HG03196 (cell line): Measurements from ENCODE around the gene A4GNT.
"Not testable (repeated sequence)": the region's sequence is repeated elsewhere in the genome, so short reads cannot be mapped to it uniquely, and the experiment has no call there.

Source experiments
- ATAC-seq: cut with Tn5 transposase; IDR thresholded peaks from one replicate; pipeline ENCODE4 v1.9.1; 2021; ENCODE audit not compliant: unreplicated experiment

A4GNT gene

DNA sequence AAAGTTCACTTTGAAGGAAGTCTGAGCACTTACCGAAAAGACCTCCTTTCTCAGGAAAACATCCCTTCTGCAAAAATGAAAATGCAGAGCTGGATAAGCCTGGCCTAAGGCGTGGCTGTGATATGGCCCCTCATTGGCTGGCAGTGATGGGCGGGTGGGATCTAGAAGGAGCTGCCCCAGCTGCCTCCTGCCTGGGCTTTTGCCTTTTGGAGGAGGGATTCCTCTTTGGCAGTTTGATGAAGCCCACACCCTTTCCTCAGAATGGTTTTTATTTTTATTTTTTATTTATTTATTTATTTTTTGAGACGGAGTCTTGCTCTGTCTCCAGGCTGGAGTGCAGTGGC lies 12.8 kb downstream of the A4GNT start:
- ATAC-seq, result no peak

DNA sequence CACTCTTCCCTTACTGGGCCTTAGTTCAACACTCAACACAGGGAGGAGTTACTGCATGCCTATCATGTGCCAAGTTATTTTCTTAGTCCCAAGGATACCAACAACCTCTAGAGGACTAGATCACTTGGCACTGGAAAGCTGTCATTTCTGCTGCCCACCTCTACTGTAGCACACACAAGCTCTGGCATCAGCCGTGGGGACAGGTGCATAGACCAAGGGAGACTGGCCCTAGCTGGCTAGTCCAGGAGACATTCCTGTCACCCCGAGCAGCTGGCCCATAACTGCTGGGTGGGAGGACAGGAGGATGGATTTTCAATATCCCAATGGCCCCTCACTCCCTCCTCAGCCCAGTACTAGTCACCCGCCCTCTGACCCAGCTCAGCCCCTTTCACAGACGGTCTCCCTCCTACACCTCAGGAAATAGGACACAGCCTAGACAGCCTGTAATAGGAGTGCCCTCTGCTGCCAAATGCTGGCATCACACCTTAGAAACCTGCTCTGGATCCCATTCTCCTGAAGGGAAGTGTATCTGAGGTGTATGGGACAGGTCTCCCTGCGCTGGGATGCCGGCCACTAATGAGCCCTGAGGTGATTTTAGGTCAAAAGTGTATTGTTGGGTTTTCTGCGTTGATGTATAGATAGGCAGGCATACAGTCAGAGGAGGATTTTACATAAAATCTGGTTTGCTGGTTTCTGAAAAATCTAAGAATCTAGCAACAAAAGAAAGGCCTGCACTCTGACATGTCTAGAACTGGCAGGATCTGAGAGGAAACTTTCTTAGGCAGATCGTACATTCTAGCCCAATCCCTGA lies 13.4 kb downstream of the A4GNT start:
- peak; percentile 47 for ATAC-seq

DNA sequence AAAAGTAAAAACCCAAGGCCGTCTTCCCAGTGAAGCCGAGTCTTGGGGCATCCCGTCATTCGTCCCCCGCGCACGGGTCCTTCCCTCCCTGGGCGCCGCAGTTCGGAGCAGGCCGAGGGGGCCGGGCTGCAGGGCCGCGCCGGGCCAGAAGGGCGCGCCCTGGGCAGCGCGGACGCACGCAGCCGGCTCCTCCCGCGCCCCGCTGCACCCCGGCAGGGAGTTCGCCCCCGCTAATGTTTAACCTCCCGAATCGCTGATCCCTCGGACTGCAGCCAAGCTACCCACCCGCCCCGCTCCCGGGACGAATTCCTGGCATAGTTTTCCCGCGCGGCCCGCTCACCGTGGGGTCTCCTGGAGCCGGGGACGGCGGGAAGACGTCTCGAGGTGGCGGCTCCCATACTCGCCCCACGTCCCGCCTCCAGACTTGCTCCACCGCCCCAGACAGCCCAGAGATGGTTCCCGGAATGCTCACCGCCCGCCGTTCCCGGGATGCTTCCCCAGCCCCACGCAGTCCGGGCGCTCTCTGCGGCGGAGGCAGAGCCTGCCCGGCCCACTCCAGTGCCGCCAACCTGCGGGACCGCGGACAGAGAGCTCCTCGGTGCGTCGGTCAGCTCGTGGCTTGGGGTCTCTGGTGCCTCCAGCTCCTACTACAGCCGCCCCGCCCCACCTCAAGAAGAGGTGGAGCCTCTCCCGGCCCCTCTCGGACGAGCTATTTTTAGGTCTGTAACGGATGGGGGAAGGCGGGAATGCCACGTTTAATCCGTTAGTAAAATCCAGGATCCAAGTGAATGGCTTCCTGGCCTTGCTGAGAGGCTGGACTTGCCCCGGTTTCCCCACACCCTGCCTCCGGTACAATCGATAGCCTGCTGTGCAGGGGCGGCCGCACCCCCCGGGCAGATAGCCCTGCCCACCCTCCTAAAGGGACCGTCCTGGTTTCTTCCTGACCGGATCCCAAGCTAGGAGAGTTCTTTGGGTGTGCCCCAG lies 16.9 kb downstream of the A4GNT start, which contains the start of gene DZIP1L:
Gene DZIP1L, minus strand, starts transcription at position 621 of the 984 bp plus-strand sequence. CDS start 11,637 bp downstream, outside the sequence.
- ATAC-seq, result peak; percentile 86

DNA sequence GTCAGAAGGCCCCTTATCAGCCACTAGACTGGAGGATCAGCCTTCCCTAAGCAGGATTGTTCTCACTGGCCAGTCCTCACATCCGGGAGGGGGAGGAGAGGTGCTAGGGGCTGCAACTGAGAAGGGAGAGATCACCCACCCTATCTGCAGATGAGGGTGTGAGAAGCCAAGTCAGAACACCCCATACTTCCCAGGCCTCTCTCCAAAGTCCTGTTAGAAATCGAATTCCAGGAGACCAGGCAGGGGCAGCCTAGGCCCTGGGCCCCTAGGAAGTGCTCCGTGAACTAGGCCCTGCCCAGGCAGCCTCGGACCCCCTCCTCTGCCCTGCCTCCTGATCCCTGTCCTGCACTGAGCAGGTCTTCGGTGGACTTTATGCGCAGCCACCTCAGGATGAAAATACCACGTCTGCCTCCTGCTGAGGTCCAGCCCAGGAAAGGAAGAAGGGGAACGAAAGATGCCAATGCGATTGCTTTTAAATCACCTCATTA lies 17.7 kb downstream of the A4GNT start:
- no peak for ATAC-seq

DNA sequence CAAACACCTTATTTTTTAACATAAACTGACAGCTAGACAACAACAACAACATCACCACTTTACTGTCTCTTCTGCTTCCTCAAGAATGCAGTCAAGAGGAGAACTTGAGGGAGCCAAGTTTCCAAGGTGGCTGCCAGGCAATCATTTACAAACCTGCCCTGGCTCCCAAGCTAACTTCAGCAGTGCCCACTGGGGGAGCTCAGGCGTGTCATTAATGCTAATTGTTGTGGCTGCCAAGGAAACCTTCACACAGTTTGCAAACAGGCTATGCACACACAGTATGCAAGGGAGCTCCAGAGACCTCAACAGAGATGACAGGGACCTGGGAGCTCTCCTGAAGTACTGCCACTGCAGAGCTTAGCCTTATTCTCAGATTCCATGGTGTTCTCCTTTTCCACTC lies 18.9 kb downstream of the A4GNT start:
- ATAC-seq, result no peak

DNA sequence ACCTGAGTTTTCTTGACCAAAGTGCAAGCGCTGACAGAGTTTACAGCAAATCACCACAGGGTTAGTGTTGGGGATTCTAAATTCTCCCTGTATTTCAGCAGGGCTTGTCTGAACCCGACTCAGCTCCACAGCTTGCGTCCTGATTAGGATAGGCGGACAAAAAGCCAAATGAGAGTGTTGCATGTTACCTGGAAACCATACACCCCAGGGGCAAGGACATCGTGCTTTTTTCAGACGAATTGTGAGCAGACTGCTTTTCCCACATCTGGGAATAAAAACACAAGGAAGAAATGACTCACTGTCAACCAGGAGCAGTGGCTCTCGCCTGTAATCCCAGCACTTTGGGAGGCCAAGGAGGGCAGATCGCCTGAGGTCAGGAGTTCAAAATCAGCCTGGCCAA lies 19.8 kb downstream of the A4GNT start:
- no peak for ATAC-seq

DNA sequence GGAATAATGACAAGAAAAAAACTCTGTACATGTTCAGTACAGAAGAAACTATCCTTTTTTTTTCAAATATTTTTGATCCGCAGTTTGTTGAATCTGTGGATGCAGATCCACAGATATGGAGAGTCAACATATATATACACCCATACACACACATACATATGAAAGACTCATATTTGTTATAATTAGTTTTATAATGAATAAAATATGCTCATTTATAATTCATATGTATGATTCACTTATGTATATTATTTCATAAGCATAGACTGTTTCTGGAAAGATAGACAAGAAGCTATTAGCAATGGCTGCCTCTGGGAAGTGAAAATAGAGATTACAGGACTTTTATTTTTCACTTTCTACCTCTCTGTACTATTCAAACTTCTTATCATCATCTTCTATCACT lies 26.6 kb downstream of the A4GNT start:
- no peak for ATAC-seq

DNA sequence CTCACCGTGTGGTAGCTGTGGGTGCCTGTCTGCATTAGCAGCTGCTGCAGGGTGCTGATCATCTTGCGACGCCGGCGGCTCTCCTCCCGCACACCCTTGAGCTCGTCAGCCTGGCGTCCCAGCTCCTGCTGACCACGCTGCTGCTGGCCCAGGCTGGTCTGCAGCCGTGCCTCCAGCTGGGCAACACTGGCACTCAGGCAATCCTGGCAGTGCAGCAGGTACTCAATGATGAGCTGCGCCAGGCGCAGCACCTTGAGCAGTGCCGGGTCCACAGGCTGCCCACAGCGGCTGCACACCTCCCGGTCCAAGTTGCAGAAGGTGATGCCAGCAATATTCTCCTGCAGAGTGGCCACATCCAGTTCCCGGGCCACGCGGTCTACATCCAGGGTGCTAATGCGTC lies 28.7 kb downstream of the A4GNT start:
- no peak for ATAC-seq

DNA sequence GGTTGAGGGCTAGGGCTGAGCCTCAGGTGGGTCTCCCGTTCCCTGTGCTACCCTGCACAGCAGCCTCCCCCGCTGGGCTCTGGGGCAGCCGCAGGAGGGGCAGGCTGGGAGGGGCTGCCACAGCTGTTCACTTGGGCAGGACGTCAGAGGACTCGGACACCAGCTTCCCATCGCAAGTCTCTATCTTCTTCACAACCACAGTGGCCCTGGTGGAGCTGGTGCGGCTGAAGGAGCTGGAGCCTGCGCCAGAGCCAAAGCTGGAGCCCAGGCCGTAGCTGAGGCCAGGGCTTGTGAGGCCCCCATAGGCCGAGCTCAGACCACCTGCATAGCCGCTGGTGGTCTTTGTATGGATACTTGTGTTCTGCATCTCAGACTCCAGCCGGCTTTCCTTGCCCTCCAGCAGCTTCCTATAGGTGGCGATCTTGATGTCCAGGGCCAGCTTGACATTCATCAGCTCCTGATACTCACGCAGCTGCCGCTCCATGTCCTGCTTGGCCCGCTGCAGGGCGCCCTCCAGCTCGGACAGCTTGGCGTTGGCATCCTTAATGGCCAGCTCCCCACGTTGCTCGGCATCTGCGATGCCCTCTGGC lies 30.7 kb downstream of the A4GNT start:
- not testable (repeated sequence) for ATAC-seq

DNA sequence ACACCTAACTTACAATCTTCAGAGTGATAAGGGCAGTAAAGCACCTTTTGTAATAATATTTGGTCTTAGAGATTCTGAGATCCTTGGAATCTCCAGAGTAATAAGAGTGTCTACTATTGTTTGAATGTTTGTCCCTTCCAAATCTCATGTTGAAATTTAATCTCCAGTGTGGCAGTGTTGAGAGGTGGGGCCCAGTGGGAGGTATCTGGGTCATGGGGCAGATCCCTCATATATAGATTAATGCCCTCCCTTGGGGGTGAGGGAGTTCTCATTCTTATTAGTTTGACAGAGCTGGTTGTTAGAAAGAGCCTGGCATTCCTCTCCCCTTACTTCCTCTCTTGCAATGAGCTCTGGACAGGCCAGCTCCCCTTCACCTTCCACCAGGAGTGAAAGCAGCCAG lies 32.8 kb downstream of the A4GNT start:
- ATAC-seq, result no peak

DNA sequence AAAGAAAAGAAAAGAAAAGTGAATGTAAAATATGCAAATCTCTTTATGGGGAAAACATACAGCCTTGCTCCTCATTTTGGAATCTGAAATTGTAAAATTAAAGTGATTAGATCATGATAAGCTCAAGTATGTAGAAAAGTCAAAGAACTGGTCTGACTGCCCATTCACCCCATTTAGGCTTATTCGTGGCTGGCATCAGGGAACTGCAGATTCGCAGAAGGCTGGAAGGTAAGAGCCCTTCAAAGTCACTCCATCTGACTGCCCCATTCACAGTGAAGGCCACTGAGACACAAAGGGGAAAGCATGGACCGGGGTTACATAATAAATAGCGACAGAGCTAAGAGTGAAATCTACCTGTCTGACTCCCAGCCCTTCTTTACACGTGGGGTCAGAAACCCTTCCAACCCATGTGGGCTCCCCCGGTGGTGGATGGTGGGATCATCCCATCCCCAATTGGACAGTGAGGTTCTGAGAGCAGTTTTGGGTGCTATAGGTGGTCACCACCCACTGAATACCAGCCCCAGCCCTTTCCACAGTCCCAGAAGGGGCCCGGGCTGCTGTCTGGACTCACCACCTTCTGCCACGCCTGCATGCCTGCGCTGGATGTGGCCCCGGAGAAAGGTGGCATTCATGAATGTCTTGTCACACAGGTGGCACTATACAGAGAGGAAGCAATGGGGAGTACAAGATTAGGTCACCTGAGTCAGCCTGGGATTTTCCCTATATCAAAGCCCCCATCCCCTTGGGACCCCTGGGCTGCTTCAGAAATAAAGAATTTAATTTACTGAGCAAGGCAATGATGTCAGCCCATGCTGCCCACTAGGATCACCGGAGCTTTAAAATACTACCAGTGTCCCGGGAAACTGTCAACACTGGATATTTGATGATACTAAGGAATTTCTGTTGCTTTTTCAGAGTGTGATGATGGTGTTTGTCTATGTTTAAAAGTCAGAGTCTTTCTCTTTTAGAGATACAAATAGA lies 34.7 kb downstream of the A4GNT start:
- no peak for ATAC-seq

DNA sequence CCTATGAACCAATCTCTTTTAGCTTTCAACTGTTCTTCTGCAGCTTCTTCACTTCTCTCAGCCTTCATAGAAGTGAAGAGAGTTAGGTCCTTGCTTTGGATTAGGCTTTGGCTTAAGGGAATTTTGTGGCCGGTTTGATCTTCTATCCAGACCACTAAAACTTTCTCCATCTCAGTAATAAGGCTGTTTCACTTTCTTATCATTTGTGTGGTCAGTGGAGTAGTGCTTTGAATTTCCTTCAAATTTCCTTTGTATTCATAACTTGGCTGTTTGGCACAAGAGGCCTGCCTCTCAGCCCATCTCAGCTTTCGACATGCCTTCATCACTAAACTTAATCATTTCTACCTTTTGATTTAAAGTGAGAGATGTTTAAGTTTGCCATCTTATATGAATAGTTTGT lies 38.5 kb downstream of the A4GNT start:
- no peak for ATAC-seq

DNA sequence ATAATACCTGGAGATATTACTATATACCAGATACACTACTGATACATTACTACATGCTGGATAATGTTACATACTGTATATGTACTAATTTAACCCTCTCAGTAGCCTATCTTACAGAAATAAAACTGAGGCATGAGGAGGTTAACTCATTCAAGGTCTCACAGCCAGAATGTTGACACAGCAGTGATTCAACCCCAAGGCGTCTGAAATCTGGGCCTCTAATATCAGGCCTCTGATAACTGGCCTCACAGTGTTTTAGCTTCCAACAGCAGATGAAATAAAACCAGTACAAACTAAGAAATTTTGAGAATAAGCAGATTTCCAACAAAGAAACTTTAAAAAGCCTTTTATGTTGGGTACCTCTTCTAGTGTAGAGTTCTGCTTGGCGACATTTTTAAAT lies 40.2 kb downstream of the A4GNT start:
- ATAC-seq, result no peak

DNA sequence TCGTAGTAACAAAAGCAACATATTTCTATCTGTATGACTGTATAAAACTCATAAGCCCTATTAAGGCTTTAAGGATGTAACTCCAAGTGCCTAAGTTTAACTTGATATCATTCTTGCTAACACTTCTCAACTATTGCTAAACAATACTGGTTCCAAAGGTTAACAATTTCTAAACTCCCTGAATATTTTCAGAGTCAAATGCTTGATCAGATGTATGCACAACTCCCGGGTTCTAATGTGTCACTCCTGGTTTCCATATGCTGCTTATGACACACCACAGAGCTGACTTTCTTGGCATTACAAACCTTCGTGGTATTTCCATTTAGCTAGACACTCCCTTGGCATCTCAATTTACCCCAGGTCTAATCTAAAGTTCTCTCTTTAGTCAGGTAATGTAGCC lies 43.1 kb downstream of the A4GNT start:
- ATAC-seq, result no peak

DNA sequence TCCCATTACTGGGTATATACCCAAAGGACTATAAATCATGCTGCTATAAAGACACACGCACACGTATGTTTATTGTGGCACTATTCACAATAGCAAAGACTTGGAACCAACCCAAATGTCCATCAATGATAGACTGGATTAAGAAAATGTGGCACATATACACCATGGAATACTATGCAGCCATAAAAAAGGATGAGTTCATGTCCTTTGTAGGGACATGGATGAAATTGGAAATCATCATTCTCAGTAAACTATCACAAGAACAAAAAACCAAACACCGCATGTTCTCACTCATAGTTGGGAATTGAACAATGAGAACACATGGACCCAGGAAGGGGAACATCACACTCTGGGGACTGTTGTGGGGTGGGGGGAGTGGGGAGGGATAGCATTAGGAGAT lies 46.4 kb downstream of the A4GNT start:
- not testable (repeated sequence) for ATAC-seq

DNA sequence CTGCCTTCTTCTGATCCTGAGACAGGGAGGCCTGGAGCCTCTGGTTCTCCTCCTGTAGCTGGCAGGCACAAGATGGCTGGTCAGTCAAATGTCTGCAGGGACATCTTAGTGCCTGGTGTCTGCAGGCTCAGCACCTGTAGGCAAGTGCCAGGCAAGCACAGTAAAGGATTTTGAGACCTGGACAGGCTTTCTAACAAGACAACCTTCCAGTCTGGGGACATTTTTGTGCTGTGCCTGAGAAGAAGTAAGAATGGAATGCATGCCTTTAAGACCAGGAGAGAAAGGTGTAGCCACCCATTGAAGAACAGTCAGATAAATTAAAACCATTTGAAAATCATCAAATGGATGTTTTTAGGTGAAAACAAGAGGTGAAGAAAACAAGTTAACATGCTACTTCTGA lies 48.0 kb downstream of the A4GNT start:
- no peak for ATAC-seq

DNA sequence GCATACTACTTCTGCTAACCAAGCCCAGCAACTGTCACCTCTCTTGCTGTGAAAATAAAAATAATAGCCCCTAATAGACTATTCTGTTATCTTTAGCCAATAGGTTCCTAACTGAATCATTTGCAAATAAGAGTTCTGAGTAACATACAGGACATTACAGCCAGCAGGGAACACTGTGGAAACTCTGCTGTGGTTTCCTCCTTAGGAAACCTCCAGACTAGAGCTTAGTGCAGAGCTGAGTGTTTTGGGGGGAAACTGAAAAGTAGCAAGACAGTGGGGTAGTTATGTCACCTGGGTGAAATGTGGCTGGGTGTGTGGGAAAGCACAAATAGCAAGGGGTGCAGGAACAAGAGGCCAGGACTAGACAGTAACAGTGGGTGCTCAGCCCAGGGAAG lies 49.2 kb downstream of the A4GNT start:
- no peak for ATAC-seq

DNA sequence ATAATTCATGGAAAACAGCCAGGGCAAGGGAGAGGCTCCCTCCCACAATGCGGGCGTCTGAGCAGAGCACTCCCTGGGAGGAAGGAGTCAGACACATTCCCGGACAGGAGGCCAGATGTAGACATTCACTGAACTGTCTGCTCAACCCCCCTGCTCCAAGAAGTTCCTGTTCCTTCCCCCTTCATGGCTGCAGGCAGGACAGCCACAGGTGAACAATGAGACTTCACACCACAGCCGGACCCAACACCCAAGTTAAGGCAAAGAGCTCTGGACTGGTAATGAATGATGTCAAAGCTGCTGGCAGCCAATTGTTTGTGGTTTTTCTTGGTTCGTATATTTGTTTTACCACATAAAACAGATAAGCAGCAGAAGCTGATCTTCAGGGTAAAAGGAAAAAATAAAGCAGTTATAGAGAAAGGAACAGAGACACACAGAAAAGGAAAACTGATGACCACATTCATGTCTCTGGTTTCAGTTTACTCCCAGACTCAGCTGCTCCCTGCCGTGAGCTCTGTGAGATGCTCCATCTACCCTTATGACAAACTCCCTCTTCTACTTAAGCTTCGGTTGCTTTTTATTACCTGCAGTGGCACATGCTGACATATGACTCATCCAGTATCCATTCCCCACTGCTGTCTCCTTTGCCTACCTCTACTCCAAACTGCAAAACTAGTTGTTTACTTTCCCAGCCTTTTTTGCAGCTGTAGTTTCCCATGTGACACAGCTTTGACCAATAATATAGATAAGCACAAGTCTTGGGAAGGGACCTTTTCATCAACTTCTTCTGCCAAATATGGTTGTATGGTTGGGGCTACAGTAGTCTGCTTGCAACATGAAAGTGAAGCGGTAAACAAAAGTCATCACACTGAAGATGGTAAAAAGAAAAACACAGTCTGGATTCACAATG lies 49.9 kb downstream of the A4GNT start:
- peak; percentile 45 for ATAC-seq

DNA sequence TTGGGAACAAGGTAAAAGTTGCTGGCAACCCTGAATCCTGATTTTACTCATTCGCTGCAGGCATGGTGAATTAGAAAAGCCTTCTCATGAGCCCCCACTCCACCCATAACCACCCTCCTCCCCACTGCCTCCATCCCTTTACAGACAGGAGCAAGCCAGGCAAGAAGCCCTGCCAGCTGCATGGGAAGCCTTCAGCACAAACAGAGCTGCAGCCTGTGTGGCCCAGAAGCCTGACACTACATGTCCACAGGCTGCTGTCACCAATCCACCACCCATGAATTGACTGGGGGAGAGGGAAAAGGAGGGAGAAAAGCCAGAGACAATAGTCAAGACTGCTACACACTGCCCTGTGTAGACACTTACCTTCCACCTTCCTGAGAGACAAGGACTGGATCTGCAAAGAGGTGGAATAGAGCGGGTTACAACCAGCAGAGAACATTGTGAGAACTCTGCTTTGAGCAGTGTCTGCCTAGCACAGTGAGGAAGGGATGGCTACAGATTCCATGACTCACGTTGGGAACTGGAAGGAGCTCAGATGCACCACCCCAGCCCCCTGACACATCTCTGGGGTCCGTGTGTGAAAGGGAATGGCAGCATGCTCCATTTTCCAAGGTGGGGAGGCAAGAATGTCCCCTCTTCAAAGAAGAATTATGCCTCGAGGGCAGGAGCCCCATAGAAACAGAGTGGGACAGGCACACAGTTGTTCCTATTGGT lies 50.7 kb downstream of the A4GNT start:
- ATAC-seq, result no peak
